GM23338 (cell line): Measurements from ENCODE around the gene FHIT.

ENCODE experiments used
- EZH2 ChIP-seq: fragments of 200-600 bp; sonication (generic); IDR thresholded peaks from one replicate; pipeline ENCODE4 v1.8.0; 2017; ENCODE audit warnings: antibody characterized with exemption, mild to moderate bottlenecking, low read depth; ENCODE audit not compliant: unreplicated experiment
- EZH2phosphoT487 ChIP-seq: fragments of 200-600 bp; sonication (generic); IDR thresholded peaks from one replicate; pipeline ENCODE4 v1.8.1; 2018; ENCODE audit warnings: antibody characterized with exemption; ENCODE audit not compliant: unreplicated experiment
- TF ChIP-seq, protein P1 (sequence below), 2 experiments: fragments of 200-600 bp in 1 of 2; sonication (generic) in 1 of 2; conservative IDR thresholded peaks; 2 replicates each; pipeline versions ENCODE4 v1.5.1 to v1.6.1; 2016 to 2017; ENCODE audit warnings: antibody characterized with exemption in 2 of 2, low read depth in 2 of 2, mild to moderate bottlenecking in 2 of 2, moderate library complexity in 1 of 2

DNA sequence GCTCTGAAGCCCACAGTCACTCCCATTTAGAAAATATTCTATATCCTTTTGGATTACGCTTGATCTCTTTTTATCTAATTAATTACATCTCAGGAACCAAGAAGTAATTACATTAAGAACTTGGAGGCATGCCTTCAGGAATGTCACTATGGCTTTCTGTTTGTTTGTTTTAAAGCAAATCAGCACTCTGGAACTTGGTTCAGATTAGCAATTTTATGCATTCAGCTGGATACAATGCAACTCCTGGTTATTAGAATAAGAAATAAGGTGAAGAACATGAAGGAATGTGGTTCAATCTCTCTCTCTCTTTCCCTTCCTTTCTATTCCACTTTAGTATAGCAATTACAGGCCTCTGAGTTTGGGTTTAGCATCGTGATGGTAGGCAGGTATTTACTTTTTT lies 235.8 kb downstream of the FHIT start:
- TF ChIP-seq, protein P1, sequence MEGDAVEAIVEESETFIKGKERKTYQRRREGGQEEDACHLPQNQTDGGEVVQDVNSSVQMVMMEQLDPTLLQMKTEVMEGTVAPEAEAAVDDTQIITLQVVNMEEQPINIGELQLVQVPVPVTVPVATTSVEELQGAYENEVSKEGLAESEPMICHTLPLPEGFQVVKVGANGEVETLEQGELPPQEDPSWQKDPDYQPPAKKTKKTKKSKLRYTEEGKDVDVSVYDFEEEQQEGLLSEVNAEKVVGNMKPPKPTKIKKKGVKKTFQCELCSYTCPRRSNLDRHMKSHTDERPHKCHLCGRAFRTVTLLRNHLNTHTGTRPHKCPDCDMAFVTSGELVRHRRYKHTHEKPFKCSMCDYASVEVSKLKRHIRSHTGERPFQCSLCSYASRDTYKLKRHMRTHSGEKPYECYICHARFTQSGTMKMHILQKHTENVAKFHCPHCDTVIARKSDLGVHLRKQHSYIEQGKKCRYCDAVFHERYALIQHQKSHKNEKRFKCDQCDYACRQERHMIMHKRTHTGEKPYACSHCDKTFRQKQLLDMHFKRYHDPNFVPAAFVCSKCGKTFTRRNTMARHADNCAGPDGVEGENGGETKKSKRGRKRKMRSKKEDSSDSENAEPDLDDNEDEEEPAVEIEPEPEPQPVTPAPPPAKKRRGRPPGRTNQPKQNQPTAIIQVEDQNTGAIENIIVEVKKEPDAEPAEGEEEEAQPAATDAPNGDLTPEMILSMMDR (conservative IDR thresholded peaks at IDR 0.05; ENCODE audit: low read depth in 2 of 2) = no peak
- TF ChIP-seq EZH2phosphoT487 (no peak), EZH2 (no peak)
